Lung (tissue), 12 donors: ENCODE measurements around the gene SBF2. TPM values are rescaled to one million over a fixed set of nuclear protein-coding genes. Genes with fewer than 3 reads are reported as not detected.

Experiments
- ATAC-seq: fragments of 200-7000 bp; cut with Tn5 transposase; one replicate; pipeline ENCODE4 v1.9.1; 2020; ENCODE audit warnings: moderate number of reproducible peaks; ENCODE audit not compliant: insufficient read depth, low FRiP score
- DNase-seq, 3 donors: peaks; one replicate each; pipeline ENCODE4 v3.0.0-alpha.2; 2013 to 2017
- H3K27ac ChIP-seq, 2 donors: one replicate each; pipeline ENCODE4 v1.5.1; 2013; ENCODE audit warnings: mild to moderate bottlenecking in 2 of 2, moderate library complexity in 2 of 2, control low read depth in 1 of 2, inconsistent platforms in 1 of 2, low read depth in 1 of 2, low read length in 1 of 2
- H3K27me3 ChIP-seq, 3 donors: one replicate each; pipeline ENCODE4 v1.5.1; 2013; ENCODE audit warnings: low read length in 2 of 3; ENCODE audit not compliant: control insufficient read depth in 3 of 3, insufficient read depth in 3 of 3
- H3K36me3 ChIP-seq, 4 donors: one replicate each; pipeline ENCODE4 v1.5.1; 2013; ENCODE audit warnings: low read length in 4 of 4, mild to moderate bottlenecking in 1 of 4, moderate library complexity in 1 of 4; ENCODE audit not compliant: control insufficient read depth in 4 of 4, insufficient read depth in 4 of 4
- H3K4me1 ChIP-seq, 5 donors: one replicate each; pipeline ENCODE4 v1.5.1; 2013; ENCODE audit warnings: low read length in 5 of 5, mild to moderate bottlenecking in 2 of 5, moderate library complexity in 1 of 5; ENCODE audit not compliant: control insufficient read depth in 5 of 5, insufficient read depth in 5 of 5
- H3K4me3 ChIP-seq: one replicate; pipeline ENCODE4 v1.5.1; 2013; ENCODE audit warnings: mild to moderate bottlenecking, control low read depth, moderate library complexity
- H3K9ac ChIP-seq, 2 donors: one replicate each; pipeline ENCODE4 v1.5.1; 2013; ENCODE audit warnings: low read length in 2 of 2, control low read depth in 1 of 2; ENCODE audit not compliant: insufficient read depth in 1 of 2
- H3K9me3 ChIP-seq, 4 donors: one replicate each; pipeline ENCODE4 v1.5.1; 2013; ENCODE audit warnings: low read length in 3 of 4, mild to moderate bottlenecking in 1 of 4, moderate library complexity in 1 of 4; ENCODE audit not compliant: control insufficient read depth in 4 of 4, insufficient read depth in 3 of 4
- CTCF ChIP-seq: IDR thresholded peaks from 2 replicates; pipeline ENCODE4 v1.5.1; 2012; ENCODE audit warnings: mild to moderate bottlenecking; ENCODE audit errors: control extremely low read depth, extremely low read depth
- WGBS, 2 donors: extraction: QIAGEN DNeasy Blood & Tissue Kit; methylation state at CpG; one replicate each; pipeline ENCODE4 v1.1.7; 2013; 5-methylcytosine and 5-hydroxymethylcytosine counted together
- polyA plus RNA-seq, 2 donors: library from polyadenylated mRNA; stranded (reverse); fragments of 200-250 nt; gene quantifications; one replicate each; pipeline ENCODE4 v1.2.1, GENCODE V29; 2013
- total RNA-seq, 2 donors: library from RNA; depleted of rRNA in 1 of 2; stranded (reverse); fragments of >200 nt in 1 of 2; gene quantifications; one replicate each; pipeline ENCODE4 v1.2.1, GENCODE V29; 2014 to 2021
- donor health status: control.
- donor health status: control.
- donor health status: Bipolar disorder and iron deficiency.
- donor health status: healthy.
- donor health status: DM: yes; HTN: yes; CAD: no.

The SBF2 gene
- total and polyA plus RNA-seq, 4 donors, result 4.4 to 104 (median 24.9) TPM

- DNase-seq (no peak), ATAC-seq (no peak)
- no peaks in the 10 kb centered on the region for H3K36me3 ChIP-seq
- H3K4me3 ChIP-seq, result no peak overlapping the region
- H3K27ac ChIP-seq, result no peak overlapping the region
- WGBS, 2 donors, result 93 to 97% methylated on average over 1 of the region's 1 CpG
- peaks cover 0 to 7% (median 0%) of the 10 kb centered on the region in 5 donors for H3K4me1 ChIP-seq
- no peak overlapping the region for H3K9ac ChIP-seq
- H3K9me3 ChIP-seq, result peaks cover 0 to 8% (median under 1%) of the 10 kb centered on the region in 4 donors
- no peak for TF ChIP-seq CTCF
- no peaks in the 10 kb centered on the region for H3K27me3 ChIP-seq
Measured at GRCh38 chr11:10004526-10005113, 289.4 kb downstream of the SBF2 start.

GRCh38 chr11:10002221-10002620, 291.8 kb downstream of the SBF2 start:
- H3K9ac ChIP-seq, result no peak overlapping the region
- H3K36me3 ChIP-seq, result peaks cover 0 to 5% (median 4%) of the 10 kb centered on the region in 4 donors
- H3K4me1 ChIP-seq, result peaks cover 0 to 5% (median 0%) of the 10 kb centered on the region in 5 donors
- WGBS, 2 donors, result 89 to 98% methylated on average over 1 of the region's 1 CpG
- ATAC-seq (no peak), DNase-seq (no peak)
- no peaks in the 10 kb centered on the region for H3K27me3 ChIP-seq
- H3K4me3 ChIP-seq, result no peak overlapping the region
- TF ChIP-seq CTCF, result no peak
- no peak overlapping the region for H3K27ac ChIP-seq
- H3K9me3 ChIP-seq, result peaks cover 0 to 2% (median 0%) of the 10 kb centered on the region in 4 donors

GRCh38 chr11:9992306-9992705, 301.7 kb downstream of the SBF2 start:
- DNase-seq (no peak), ATAC-seq (no peak)
- 95 to 97% methylated on average over 3 of the region's 3 CpGs for WGBS, 2 donors
- no peak overlapping the region for H3K9ac ChIP-seq
- H3K36me3 ChIP-seq, result peaks cover 0 to 15% (median 7%) of the 10 kb centered on the region in 4 donors
- H3K4me1 ChIP-seq, result no peaks in the 10 kb centered on the region
- no peak overlapping the region for H3K4me3 ChIP-seq
- no peak for TF ChIP-seq CTCF
- no peaks in the 10 kb centered on the region for H3K27me3 ChIP-seq
- H3K27ac ChIP-seq, result no peak overlapping the region
- H3K9me3 ChIP-seq, result no peaks in the 10 kb centered on the region
